Nucleus accumbens (tissue), 56 donors: ENCODE results near the gene TET3.

Source experiments
- DNase-seq, 56 donors: peaks; one replicate each; lab custom pipeline; 2025; lab: John Stamatoyannopoulos, UW

The TET3 gene

GRCh38 chr2:74027496-74027895, 42.8 kb downstream of the TET3 start:
- DNase-seq, result no peak

DNA sequence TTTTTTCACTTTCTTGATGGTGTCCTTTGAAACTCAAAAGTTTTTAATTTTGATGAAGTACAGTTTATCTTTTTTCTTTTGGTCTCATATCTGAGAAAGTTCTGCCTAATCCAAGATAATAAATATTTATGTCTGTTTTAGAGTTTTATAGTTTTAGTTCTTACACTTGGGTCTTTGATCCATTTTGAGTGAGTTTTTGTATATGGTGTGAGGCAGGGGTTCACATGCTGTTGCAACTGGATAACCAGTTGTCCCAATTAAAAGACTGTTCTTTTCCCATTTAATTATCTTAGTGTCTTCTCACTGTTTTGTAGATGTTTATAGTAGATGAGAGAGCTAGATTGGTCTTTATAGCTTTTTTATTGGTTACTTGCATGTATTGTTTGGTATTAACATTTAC, 43.6 kb downstream of the TET3 start:
- no peak for DNase-seq

DNA sequence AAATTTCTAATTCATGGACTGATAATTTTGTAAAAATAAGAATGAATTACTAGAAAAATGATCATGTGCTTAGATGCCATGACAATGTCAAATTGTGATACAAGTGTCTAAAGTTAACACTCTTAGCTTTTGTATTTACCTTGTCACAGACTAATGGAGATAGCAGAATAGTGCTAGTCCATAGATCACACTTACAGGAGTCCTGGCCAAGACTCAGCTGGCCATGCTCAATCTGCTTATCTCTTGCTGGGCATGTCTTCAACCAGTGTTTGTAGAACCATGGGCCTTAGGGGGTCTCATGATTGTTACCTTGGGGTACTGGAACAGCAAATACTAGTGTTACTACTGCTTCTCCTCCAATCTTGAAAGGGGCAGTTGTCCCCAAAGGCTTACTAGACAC, 44.0 kb downstream of the TET3 start:
- DNase-seq, result no peak

DNA sequence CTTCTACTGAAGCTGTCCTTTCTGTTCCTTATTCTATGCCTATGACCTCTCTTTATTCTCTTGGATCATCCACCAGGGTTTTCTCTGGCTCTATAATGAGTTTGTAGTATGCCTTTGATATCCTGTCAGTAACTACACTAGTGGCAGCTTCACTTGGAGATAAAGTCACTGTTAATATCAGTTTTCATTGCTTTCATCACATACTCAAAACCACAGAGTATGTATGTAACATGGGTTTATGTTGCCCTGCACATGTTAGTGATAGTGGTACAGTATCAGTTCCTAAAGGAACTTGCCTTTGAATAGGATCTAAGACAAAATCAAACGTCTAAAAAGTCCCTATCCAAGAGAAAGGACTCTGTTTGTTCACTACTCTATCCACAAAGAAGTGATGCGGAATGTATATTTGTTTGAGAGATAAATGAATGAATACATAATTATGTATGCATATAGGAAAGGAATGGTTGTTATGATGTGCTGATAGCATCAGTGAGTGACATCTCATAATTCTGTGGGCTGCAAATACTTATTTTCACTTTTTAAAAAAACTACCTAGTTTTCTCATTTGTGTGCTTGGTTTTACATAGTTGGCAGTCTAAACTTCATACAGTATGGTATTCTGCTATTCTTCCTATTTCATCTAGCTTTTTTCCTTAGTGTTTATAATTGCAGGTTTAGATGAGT, 45.1 kb downstream of the TET3 start:
- no peak for DNase-seq

DNA sequence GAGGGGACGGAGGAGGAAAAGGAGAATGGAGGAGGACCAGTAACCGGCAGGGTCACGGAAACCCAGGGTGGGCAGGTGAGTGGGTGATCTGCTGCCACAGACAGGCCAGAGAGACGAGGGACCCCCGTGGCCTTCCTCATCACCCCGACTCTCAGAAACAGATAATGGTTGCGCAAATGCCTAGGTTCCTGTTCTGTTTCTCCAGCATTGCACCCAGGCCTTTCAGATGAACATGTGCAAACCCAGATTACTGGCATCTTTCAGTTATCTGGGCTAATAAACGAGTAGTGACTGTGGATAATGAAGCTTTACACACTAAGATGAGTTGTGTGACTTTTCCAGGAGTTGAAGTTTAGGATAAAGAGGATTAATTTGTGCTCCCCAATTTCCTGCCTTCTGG, 46.5 kb downstream of the TET3 start:
- no peak for DNase-seq

GRCh38 chr2:74031959-74032287, 47.2 kb downstream of the TET3 start:
- DNase-seq, result no peak

GRCh38 chr2:74033375-74033774, 48.7 kb downstream of the TET3 start:
- no peak for DNase-seq
